ENCODE measurements around the gene ADORA1.
A peak's percentile ranks its signal among the peaks of the same experiment; 100 is the strongest.

Gene ADORA1

DNA sequence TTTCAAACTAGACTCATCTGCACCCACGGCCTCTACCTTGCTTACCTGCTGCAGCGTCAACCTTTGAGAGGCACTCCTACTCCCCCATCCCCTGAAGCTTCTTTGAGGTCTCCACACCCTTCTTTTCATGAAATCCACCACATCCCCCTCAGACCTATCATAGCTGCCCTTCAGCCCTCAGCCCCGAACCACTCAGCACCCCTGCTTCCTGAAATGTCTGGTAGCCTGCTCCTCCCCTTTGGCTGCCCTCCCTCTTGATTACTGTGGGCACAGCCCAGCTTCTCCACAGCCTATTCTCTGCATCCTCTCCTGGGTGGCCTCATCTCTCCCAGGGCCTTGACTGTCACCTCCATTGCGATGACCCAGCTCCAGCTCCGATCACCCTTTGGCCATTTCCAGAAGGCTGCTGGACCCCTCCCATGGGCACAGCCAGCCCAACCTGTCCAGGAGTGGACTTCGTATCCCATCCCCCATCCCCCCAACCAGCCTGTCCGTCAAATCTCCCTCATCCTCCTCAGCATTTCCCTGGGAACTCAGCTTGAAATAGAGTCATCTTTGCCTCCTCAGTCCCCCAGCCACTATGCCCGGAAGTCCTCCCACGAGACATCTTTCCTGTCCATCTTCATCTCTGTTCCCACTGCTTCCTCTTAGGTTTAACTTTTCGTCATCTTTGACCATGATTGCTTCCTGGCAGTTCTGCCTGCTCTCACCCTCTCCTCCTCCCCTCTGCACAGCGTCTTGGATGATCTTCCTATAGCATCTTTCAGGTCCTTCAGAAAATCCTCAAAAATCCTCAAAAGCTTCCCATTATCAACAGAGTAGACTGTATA is 6.1 kb upstream of the ADORA1 start:
- FAIRE-seq (no peak), DNase-seq (ENCODE audit: low spot score) (no peak)

GRCh38 chr1:203122159-203122558 is 5.4 kb upstream of the ADORA1 start:
- FAIRE-seq (no peak), DNase-seq (ENCODE audit: low spot score) (no peak)

DNA sequence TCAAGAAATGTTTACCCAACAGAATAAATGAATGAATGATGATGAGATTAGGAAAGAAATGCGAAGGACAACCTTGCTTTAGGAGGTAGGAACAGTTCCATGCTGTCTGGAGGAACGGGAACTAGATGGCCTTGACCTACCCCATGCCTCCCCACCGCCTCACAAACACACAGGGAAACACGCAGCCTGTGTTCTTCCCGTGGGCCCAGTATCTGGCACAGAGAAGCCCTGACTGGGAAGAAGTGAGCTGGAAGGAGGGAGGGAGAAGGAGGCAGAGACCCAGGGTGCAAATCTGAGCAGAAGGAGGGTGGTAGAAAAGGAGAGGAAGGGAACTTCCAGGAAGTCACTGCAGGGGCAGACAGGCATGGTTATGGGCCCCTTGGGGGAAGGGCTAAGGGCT is 3.5 kb upstream of the ADORA1 start:
- no peak for DNase-seq (ENCODE audit: low spot score)
- FAIRE-seq: no peak

DNA sequence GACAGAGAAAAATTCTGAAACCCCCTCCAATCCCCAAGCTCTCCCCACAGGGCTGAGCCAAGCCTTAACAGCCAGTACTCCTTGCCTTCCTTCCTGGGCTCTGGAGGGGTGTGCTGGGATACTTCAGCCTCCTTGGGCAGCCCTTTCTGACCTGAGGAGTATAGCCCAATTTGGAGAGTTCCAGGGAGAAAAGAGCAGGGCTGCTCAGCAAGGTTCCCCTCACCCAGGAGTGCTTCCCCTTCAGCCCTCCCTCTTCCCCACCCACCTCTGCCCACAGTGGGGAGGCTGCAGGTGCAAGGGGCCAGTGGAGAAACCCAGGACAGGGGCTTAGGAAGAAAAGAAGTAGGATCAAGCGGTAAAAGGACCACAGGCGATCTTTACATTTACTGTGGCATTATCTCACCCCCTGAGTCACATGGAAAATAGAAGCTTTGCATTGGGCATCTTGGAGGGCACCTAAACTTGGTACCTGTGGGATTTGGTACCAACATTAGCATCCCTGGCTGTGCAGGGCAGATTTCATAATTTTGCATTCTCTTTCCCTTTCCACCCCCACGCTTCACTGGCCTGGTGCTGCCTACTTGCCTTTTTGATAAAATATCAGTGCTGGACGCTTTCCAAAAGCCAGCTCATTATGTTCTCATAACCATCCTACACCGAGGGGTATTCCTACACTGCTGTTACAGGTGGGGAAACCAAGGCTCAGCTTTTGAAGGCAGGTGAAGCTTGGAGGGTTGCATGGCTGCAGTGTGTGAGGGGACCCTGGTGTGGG is 2.8 kb upstream of the ADORA1 start:
- peak; percentile 53 for DNase-seq (ENCODE audit: low spot score)
- peak; percentile 74 for FAIRE-seq

GRCh38 chr1:203126151-203126865 is 1.2 kb upstream of the ADORA1 start:
- peak; percentile 32 for DNase-seq (ENCODE audit: low spot score)
- no peak for FAIRE-seq

DNA sequence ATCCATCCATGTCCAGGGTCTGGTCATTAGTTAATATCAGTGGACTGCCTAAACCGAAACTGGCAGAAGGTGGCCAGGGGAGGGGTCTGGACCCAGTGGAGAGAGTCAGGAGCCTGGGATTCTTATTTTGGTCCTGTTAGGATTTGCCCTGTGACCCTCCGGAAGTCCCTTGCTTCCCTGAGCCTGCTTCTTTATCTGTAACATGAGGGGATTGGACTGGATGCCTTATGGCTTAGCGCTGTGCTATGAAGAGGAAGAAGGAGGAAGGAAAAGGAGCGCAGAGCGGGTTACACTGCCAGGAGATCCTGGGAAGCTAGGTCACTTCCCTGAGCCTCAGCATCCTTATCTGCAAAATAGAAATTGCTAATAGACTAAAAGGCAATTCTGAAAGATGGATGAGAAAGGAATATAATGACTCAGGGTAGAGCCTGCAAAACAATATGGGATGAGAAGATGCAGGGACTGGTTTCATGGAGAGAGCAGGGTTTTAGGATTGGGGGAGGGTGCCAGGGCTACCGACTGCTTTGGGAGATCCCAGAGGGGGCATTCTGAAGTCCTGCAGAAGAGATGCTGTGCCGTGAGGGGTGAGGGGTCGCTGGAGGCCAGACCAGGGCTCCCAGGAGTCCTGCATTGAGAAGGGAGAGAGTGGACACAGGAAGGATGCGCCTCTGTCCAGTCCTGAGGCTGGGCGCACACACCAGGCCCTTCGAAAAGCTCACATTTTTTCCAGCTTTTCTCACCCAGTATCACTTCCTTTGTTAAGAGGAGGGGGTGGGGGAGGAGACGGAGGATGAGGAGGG is 460 bp upstream of the ADORA1 start:
- peak; percentile 7 for FAIRE-seq
- DNase-seq (ENCODE audit: low spot score): no peak

DNA sequence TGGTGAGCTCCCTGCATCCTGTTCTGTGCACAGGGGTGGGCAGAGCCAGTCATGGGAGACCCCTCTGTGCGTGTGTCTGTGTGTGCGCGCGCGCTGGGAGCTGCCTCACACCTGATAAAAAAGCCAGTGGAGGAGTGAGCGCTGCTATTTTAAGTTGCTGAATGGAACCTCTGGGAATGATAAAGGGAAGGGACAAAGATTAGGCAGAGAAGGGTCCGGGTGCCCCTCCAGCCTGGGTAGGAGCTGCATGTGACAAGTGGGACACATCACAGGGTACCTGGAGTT is 847 bp downstream of the ADORA1 start:
- FAIRE-seq (no peak), DNase-seq (ENCODE audit: low spot score) (no peak)

DNA sequence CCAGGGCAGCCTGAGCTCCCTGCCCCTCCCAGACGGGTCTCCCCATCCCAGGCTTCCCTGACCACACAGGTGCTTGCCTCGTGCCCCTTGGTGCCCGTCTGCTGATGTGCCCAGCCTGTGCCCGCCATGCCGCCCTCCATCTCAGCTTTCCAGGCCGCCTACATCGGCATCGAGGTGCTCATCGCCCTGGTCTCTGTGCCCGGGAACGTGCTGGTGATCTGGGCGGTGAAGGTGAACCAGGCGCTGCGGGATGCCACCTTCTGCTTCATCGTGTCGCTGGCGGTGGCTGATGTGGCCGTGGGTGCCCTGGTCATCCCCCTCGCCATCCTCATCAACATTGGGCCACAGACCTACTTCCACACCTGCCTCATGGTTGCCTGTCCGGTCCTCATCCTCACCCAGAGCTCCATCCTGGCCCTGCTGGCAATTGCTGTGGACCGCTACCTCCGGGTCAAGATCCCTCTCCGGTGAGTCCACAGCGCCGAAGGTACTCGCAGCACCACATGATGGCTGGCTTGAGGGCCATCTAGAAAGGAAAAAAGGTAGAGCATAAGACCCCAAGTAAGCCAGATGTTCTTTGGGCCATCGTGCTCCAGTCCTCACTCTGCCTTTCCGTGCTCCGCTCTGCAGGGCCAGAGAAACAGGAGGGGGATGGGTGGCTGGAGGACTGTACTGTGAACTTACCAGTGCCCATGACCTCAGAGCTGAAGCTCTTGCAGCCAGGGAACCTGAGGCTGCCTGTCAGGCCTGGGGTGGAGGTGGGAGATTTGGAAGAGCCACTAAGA is 1.4 kb downstream of the ADORA1 start:
- FAIRE-seq (no peak), DNase-seq (ENCODE audit: low spot score) (no peak)

DNA sequence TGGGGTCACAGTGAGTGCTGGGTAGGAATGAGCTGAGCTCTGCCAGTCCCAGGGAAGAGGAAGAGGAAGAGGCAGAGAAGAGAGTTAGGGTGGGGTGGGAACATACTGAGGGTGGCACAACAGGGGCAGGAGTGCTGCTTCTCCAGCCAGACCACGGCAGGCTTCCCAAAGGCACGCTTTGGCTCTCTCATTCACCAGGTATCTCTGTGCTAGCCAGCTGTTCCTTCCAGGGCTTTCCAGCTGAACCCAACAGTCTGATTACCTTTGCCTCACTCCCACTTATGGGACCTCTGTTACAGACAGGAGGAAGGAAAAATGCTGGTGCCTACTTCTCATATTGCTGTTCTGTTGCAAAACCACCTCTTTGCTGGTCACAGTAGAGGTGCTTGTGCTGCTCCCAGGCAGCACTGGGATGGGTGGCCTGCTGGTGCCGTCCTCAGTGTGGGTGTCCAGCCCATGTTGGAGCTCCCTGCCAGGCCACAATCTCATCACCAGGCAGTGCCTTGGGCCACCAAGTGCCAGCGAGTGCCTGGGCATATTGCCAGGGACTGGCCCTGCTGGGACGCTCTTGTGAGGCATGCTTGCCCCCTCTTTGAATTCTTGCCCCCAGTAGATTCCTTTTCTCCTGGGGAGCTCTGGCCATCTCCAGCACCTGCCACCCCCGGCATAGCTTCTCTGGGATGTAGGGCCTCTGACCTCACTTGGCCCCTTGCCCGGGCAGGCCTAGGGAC is 2.1 kb downstream of the ADORA1 start:
- DNase-seq (ENCODE audit: low spot score): peak; percentile 22
- no peak for FAIRE-seq

- FAIRE-seq: no peak
- DNase-seq (ENCODE audit: low spot score): no peak
Measured at GRCh38 chr1:203130358-203130985, 2.9 kb downstream of the ADORA1 start.

- FAIRE-seq: no peak
- no peak for DNase-seq (ENCODE audit: low spot score)
Measured at GRCh38 chr1:203131548-203132200, 4.1 kb downstream of the ADORA1 start.

DNA sequence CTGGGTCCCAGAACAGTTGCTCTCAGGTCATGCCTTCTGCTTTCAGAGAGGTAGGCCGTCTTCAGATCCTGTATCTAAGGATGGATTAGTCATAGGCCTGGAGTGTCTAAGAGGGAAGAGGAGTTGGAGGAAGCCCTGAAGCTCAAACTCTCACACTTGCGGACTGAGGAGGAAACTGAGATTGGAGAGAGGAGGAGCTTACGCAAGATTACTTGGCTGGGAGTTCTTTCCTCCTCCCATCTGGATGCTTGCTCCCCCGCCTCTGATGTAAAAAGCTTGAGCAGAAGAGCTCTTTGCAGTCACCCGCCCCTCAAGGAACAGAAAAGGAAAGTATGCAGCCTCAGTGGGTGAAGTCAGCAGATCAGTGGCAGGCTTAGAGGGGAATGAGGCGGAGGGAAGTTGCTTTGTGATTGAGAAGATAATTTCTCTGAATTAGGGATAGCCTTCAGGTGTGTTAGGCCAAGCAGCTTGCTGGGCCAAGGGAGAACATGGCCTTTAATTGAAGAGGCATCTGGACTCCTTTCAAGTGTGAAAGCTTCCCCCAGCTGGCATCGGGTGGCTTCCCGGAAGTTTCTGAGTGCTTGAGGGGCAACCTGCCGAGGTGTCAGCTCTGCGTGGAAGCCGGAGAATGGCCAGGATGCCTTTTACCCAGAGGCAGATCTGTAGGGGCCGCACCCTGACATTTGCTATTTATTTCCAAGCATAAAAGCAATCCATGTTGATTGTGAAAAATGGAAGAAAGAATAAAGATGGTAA is 6.6 kb downstream of the ADORA1 start:
- DNase-seq (ENCODE audit: low spot score): peak; percentile 93
- FAIRE-seq: peak; percentile 92

DNA sequence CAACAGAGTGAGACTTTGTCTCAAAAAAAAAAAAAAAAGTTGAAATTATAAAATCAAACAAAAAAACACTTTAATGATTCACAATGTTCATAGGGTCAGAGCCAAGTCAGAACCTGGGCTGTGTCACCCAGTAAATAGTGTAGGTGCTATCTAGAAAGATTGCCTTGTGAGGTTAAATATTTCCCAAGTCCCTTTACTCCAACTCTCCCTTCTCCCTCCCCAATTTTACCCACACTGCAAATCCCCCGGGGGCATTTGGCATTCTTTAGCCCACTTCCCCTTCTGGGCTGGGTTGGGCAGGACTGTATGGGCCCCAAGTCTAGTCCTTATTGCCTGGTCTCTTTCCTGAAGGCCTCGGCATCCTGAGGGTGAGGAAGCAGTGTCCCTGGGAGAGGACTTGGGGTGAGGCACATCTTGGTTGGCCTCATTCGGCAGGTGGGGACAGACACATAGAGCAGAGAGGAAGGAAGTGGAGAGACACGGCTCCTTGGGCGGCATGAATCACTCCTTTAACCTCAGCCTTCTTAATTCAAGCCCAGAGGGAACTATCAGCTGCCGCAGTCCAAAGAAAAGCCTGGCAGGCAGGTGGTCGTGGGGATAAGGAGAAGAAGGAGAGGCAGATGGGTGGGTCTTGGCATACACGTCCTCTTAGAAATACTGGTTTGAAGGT is 8.2 kb downstream of the ADORA1 start:
- FAIRE-seq: peak; percentile 80
- peak; percentile 64 for DNase-seq (ENCODE audit: low spot score)

GRCh38 chr1:203136409-203137042 is 9.0 kb downstream of the ADORA1 start:
- no peak for FAIRE-seq
- no peak for DNase-seq (ENCODE audit: low spot score)

DNA sequence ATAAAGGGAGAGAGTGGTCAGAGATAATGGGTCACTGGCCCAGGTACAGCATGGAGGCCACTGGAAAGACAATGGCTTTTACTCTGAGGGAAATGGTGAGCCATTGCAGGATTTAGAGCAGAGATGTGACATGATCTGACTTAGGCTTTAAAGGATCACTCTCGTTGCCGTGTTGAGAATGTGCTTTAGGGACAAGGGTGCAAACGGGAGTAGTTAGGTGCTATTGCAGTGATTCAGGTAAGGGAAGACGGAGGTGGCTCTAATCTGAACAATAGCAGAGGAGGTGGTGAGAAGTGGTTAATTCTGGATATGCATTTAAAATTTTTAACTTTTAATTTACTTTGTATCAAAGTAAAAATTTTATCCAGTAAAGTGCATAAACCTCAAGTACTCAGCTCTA is 9.8 kb downstream of the ADORA1 start:
- no peak for FAIRE-seq
- DNase-seq (ENCODE audit: low spot score): no peak

DNA sequence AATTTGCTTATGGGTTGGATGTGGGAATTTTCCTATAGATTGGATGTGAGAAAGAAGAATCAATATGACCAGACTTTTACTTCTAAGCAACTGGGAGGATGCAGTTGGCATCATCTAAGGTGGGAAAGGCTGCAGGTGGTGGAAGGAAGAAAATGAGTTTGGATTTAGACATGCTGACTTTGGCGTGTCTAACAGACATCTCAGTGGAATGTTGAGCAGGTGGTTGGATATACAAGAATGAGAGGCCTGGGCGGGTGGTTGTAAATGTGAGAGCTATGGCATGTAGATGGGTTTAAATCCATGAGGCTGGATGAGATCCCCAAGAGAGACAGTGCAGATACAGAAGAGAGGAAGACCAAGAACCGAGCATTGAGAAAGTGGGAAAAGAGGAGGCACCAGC is 10.5 kb downstream of the ADORA1 start:
- DNase-seq (ENCODE audit: low spot score) (no peak), FAIRE-seq (no peak)

- FAIRE-seq (no peak), DNase-seq (ENCODE audit: low spot score) (no peak)
Measured at GRCh38 chr1:203139976-203140475, 12.5 kb downstream of the ADORA1 start.

Data from RCC 7860 (cell line).